B cell (primary cell): ENCODE results near the gene WDR33. TPM values are rescaled to one million over a fixed set of nuclear protein-coding genes. Genes with fewer than 3 reads are reported as not detected.

ENCODE experiments used
- ATAC-seq: fragments of 200-7000 bp; cut with Tn5 transposase; one replicate; pipeline ENCODE4 v1.10.0; 2021; ENCODE audit warnings: low read depth, mild to moderate bottlenecking, moderate number of reproducible peaks, moderate library complexity
- CTCF ChIA-PET: fragments of 350-600 bp; sonication (Branson Sonifier 250); formaldehyde crosslinking; loops from one replicate; lab custom pipeline; 2021; ENCODE audit warnings: antibody characterized with exemption, inconsistent platforms; lab: Charles Lee
- POLR2A ChIA-PET: fragments of 350-600 bp; sonication (Branson Sonifier 250); formaldehyde crosslinking; loops from one replicate; lab custom pipeline; 2021; ENCODE audit warnings: antibody characterized with exemption; lab: Charles Lee
- DNase-seq: peaks from one replicate; pipeline ENCODE4 v3.0.0; 2013
- H2AFZ ChIP-seq: 2 replicates; pipeline ENCODE4 v1.6.1; 2012; ENCODE audit warnings: mild to moderate bottlenecking, low read depth, low read length; ENCODE audit not compliant: insufficient read depth, poor library complexity, severe bottlenecking
- H3K27ac ChIP-seq, 2 donors: 1 replicate in 1 of 2; 2 replicates in 1 of 2; pipeline ENCODE4 v1.5.1; 2012 to 2013; ENCODE audit warnings: low read length in 2 of 2, mild to moderate bottlenecking in 2 of 2, moderate library complexity in 1 of 2
- H3K27me3 ChIP-seq, 4 experiments: fragments of 200-600 bp in 1 of 4; sonication (generic) in 1 of 4; replicated peaks in 1 of 4; 1 replicate in 2 of 4; 2 replicates in 2 of 4; pipeline versions ENCODE4 v1.6.1 to v1.7.0; 2013 to 2016; ENCODE audit warnings: low read length in 3 of 4, mild to moderate bottlenecking in 2 of 4, mixed read lengths in 1 of 4, moderate library complexity in 1 of 4; ENCODE audit not compliant: insufficient read depth in 4 of 4, control insufficient read depth in 3 of 4; ENCODE audit errors: control extremely low read depth in 1 of 4
- H3K36me3 ChIP-seq, 2 experiments: replicated peaks in 1 of 2; 1 replicate in 1 of 2; 2 replicates in 1 of 2; pipeline versions ENCODE4 v1.6.1 to v1.7.1; 2013; ENCODE audit warnings: low read length in 1 of 2; ENCODE audit not compliant: insufficient read depth in 2 of 2, control insufficient read depth in 1 of 2; ENCODE audit errors: control extremely low read depth in 1 of 2, extremely low read depth in 1 of 2
- H3K4me1 ChIP-seq, 2 donors: fragments of 200-600 bp in 1 of 2; sonication (generic) in 1 of 2; 1 replicate in 1 of 2; 2 replicates in 1 of 2; pipeline versions ENCODE4 v1.5.1 to v1.6.1; 2013 to 2017; ENCODE audit warnings: low read length in 2 of 2; ENCODE audit not compliant: control insufficient read depth in 2 of 2, insufficient read depth in 2 of 2
- H3K4me2 ChIP-seq: replicated peaks from 2 replicates; pipeline ENCODE3; 2012; ENCODE audit warnings: mild to moderate bottlenecking, low read depth, low read length; ENCODE audit not compliant: poor library complexity, severe bottlenecking
- H3K4me3 ChIP-seq, 5 experiments: fragments of 200-600 bp in 1 of 5; sonication (generic) in 1 of 5; 1 replicate in 3 of 5; 2 replicates in 2 of 5; pipeline versions ENCODE4 v1.5.1 to v1.7.0; 2011 to 2016; ENCODE audit warnings: low read length in 4 of 5, mild to moderate bottlenecking in 4 of 5, low read depth in 2 of 5, control low read depth in 1 of 5, moderate library complexity in 1 of 5; ENCODE audit not compliant: insufficient read depth in 1 of 5; ENCODE audit errors: control extremely low read depth in 1 of 5, extremely low read depth in 1 of 5
- H3K79me2 ChIP-seq: fragments of 200-600 bp; sonication (generic); one replicate; pipeline ENCODE4 v1.6.0; 2016; ENCODE audit warnings: low read length; ENCODE audit not compliant: control insufficient read depth, insufficient read depth
- H3K9ac ChIP-seq: fragments of 200-600 bp; sonication (generic); 2 replicates; pipeline ENCODE4 v1.6.1; 2017; ENCODE audit warnings: mild to moderate bottlenecking, low read length, moderate library complexity
- H3K9me3 ChIP-seq, 3 donors: one replicate each; pipeline versions ENCODE4 v1.6.1 to v1.7.1; 2013; ENCODE audit warnings: low read length in 2 of 3; ENCODE audit not compliant: control insufficient read depth in 2 of 3, insufficient read depth in 1 of 3; ENCODE audit errors: control extremely low read depth in 1 of 3
- H4K20me1 ChIP-seq: 2 replicates; pipeline ENCODE4 v1.6.0; 2012; ENCODE audit warnings: mild to moderate bottlenecking, low read length; ENCODE audit not compliant: insufficient read depth, control insufficient read depth, poor library complexity, severe bottlenecking
- H3K27ac Mint-ChIP-seq: one replicate; pipeline ENCODE4 v1.8.0; 2021; ENCODE audit warnings: mixed read lengths
- H3K27me3 Mint-ChIP-seq: one replicate; pipeline ENCODE4 v1.8.0; 2021; ENCODE audit warnings: mixed read lengths
- H3K4me1 Mint-ChIP-seq: one replicate; pipeline ENCODE4 v1.8.0; 2021; ENCODE audit warnings: mixed read lengths
- H3K4me3 Mint-ChIP-seq: one replicate; pipeline ENCODE4 v1.8.0; 2021; ENCODE audit warnings: mixed read lengths
- H3K9me3 Mint-ChIP-seq: one replicate; pipeline ENCODE4 v1.8.0; 2022; ENCODE audit warnings: mixed read lengths; ENCODE audit not compliant: insufficient read depth
- CTCF ChIP-seq: fragments of 200-600 bp; IDR thresholded peaks from one replicate; pipeline ENCODE4 v1.8.0; 2022; ENCODE audit warnings: antibody characterized with exemption, mild to moderate bottlenecking
- EZH2 ChIP-seq: IDR thresholded peaks from 2 replicates; pipeline ENCODE4 v1.6.1; 2012; ENCODE audit warnings: borderline replicate concordance, low read depth, mild to moderate bottlenecking, moderate library complexity, low read length; ENCODE audit not compliant: insufficient read depth, poor library complexity, severe bottlenecking
- WGBS: methylation state at CpG from one replicate; pipeline ENCODE4 v1.1.5; 2013; ENCODE audit warnings: missing lambda C conversion rate; ENCODE audit not compliant: insufficient coverage; 5-methylcytosine and 5-hydroxymethylcytosine counted together
- intact Hi-C: fragments of 100-400 bp; cut with micrococcal nuclease; formaldehyde crosslinking; loops from one replicate; pipeline ENCODE4 v1.10.0; 2022
- polyA plus RNA-seq: library from polyadenylated mRNA; depleted of rRNA; stranded (reverse); fragments of >200 nt; gene quantifications from 2 replicates; pipeline ENCODE4 v1.2.3, GENCODE V29; 2012
- total RNA-seq, 2 donors: library from RNA; stranded (reverse); fragments of 120-200 nt in 1 of 2; gene quantifications; 1 replicate in 1 of 2; 2 replicates in 1 of 2; pipeline versions ENCODE4 v1.2.3 to v1.2.4, GENCODE V29; 2013 to 2022

WDR33 gene
- total and polyA plus RNA-seq, 2 donors (not counting 1 experiment from before 2014, with no cell fraction given): 17.2 to 101 TPM

- no peaks in the 10 kb centered on the region for H3K79me2 ChIP-seq
- H3K27ac Mint-ChIP-seq: no peak overlapping the region
- no CpG with 5 or more reads among the region's 6 CpGs for WGBS
- H3K9me3 ChIP-seq: no peaks in the 10 kb centered on the region
- no peak overlapping the region for H3K27ac ChIP-seq
- intact Hi-C loops: no loop called here
- H3K27me3 Mint-ChIP-seq: no peaks in the 10 kb centered on the region
- H3K4me1 ChIP-seq: no peaks in the 10 kb centered on the region
- no peaks in the 10 kb centered on the region for H3K27me3 ChIP-seq
- ATAC-seq: no peak
- peaks cover 0 to 10% of the 10 kb centered on the region in 2 experiments for H3K36me3 ChIP-seq
- no peak overlapping the region for H3K9ac ChIP-seq
- no peak overlapping the region for H3K4me3 ChIP-seq
- H4K20me1 ChIP-seq: no peaks in the 10 kb centered on the region
- H3K4me3 Mint-ChIP-seq: no peak overlapping the region
- TF ChIP-seq EZH2: no peak
- TF ChIP-seq CTCF: no peak
- H3K4me2 ChIP-seq: no peak overlapping the region
- H2AFZ ChIP-seq: no peak overlapping the region
- CTCF ChIA-PET: interaction anchor here (0.8 kb wide), 1 partner anchor 16 kb away, joined by 3 read pairs; no protein-coding TSS in a partner anchor
- no peak for DNase-seq
- POLR2A ChIA-PET: no interaction called here
- H3K9me3 Mint-ChIP-seq: no peaks in the 10 kb centered on the region
- H3K4me1 Mint-ChIP-seq: no peaks in the 10 kb centered on the region
Observed at GRCh38 chr2:127733113-127733815, 77.7 kb downstream of the WDR33 start.

- no peak overlapping the region for H3K4me3 Mint-ChIP-seq
- H3K9me3 Mint-ChIP-seq: no peaks in the 10 kb centered on the region
- intact Hi-C loops: no loop called here
- no peaks in the 10 kb centered on the region for H3K4me1 Mint-ChIP-seq
- no peak for ATAC-seq
- Histone ChIP-seq H3K4me1 (no peaks in the 10 kb centered on the region), H3K9ac (no peak overlapping the region), H2AFZ (no peak overlapping the region), H3K4me2 (no peak overlapping the region), H3K36me3 (peaks cover 9 to 12% of the 10 kb centered on the region in 2 experiments), H4K20me1 (no peaks in the 10 kb centered on the region), H3K79me2 (no peaks in the 10 kb centered on the region), H3K4me3 (no peak overlapping the region), H3K27me3 (no peaks in the 10 kb centered on the region), H3K27ac (no peak overlapping the region), H3K9me3 (no peaks in the 10 kb centered on the region)
- no peak for DNase-seq
- H3K27me3 Mint-ChIP-seq: no peaks in the 10 kb centered on the region
- POLR2A ChIA-PET: interaction anchor here (0.6 kb wide), 1 partner anchor 132 kb away, joined by 3 read pairs; no protein-coding TSS in a partner anchor
- H3K27ac Mint-ChIP-seq: no peak overlapping the region
- no CpG with 5 or more reads among the region's 6 CpGs for WGBS
- TF ChIP-seq CTCF (no peak), EZH2 (no peak)
- CTCF ChIA-PET: no interaction called here
Observed at GRCh38 chr2:127726158-127726880, 84.7 kb downstream of the WDR33 start.
